Activated naive CD8-positive, alpha-beta T cell treated with anti-CD3 and anti-CD28 coated beads, Interleukin-2, amount 50 U/mL, for 16 hours (primary cell): ENCODE results near the gene KIF26A.

Experiments
- DNase-seq: peaks from one replicate; pipeline ENCODE4 v3.0.0-alpha.2; 2020; ENCODE audit warnings: low read depth, low spot score

Gene KIF26A

GRCh38 chr14:104138098-104138717, at the start of gene KIF26A:
KIF26A (plus strand) TSS chr14:104138587; CDS start chr14:104138723, 136 bp downstream.
- DNase-seq, result no peak

- no peak for DNase-seq
Measured at GRCh38 chr14:104090071-104090748, 48.2 kb upstream of the KIF26A start.

GRCh38 chr14:104091061-104091926, 47.1 kb upstream of the KIF26A start:
- DNase-seq, result no peak

- no peak for DNase-seq
Measured at GRCh38 chr14:104091927-104092771, 46.2 kb upstream of the KIF26A start.

- DNase-seq, result no peak
Measured at GRCh38 chr14:104092931-104093365, 45.4 kb upstream of the KIF26A start.

GRCh38 chr14:104093366-104094055, 44.9 kb upstream of the KIF26A start:
- no peak for DNase-seq

GRCh38 chr14:104094056-104094708, 44.2 kb upstream of the KIF26A start:
- no peak for DNase-seq

- peak; percentile 43 for DNase-seq
Measured at GRCh38 chr14:104094709-104095425, 43.5 kb upstream of the KIF26A start.

- no peak for DNase-seq
Measured at GRCh38 chr14:104095426-104096310, 42.7 kb upstream of the KIF26A start.

GRCh38 chr14:104096318-104096717, 42.1 kb upstream of the KIF26A start:
- no peak for DNase-seq

- DNase-seq, result no peak
Measured at GRCh38 chr14:104096751-104097700, 41.4 kb upstream of the KIF26A start.

- no peak for DNase-seq
Measured at GRCh38 chr14:104098272-104099095, 39.9 kb upstream of the KIF26A start.

GRCh38 chr14:104099096-104100041, 39.0 kb upstream of the KIF26A start:
- DNase-seq, result no peak

GRCh38 chr14:104100171-104101085, 38.0 kb upstream of the KIF26A start:
- DNase-seq, result no peak
